Fibroblast of the aortic adventitia (primary cell): ENCODE data around the gene TMEM168. TPM values are rescaled to one million over a fixed set of nuclear protein-coding genes. Genes with fewer than 3 reads are reported as not detected.
"Not testable (repeated sequence)": the region's sequence is repeated elsewhere in the genome, so short reads cannot be mapped to it uniquely, and the experiment has no call there.

Experiments
- DNase-seq: peaks from one replicate; pipeline ENCODE4 v3.0.0-alpha.2; 2010; ENCODE audit warnings: low read depth
- H3K4me3 ChIP-seq: 2 replicates; pipeline ENCODE4 v1.5.1; 2011; ENCODE audit warnings: low read depth, mild to moderate bottlenecking, control low read depth, low read length, moderate library complexity
- CTCF ChIP-seq: IDR thresholded peaks from 2 replicates; pipeline ENCODE4 v1.5.1; 2011; ENCODE audit warnings: mild to moderate bottlenecking, low read length, control low read depth, inconsistent platforms; ENCODE audit not compliant: insufficient read depth
- total RNA-seq: library from RNA; depleted of rRNA; stranded (reverse); fragments of >200 nt; gene quantifications from 2 replicates; pipeline ENCODE4 v1.2.3, GENCODE V29; 2012; ENCODE audit warnings: low replicate concordance

TMEM168 gene, protein sequence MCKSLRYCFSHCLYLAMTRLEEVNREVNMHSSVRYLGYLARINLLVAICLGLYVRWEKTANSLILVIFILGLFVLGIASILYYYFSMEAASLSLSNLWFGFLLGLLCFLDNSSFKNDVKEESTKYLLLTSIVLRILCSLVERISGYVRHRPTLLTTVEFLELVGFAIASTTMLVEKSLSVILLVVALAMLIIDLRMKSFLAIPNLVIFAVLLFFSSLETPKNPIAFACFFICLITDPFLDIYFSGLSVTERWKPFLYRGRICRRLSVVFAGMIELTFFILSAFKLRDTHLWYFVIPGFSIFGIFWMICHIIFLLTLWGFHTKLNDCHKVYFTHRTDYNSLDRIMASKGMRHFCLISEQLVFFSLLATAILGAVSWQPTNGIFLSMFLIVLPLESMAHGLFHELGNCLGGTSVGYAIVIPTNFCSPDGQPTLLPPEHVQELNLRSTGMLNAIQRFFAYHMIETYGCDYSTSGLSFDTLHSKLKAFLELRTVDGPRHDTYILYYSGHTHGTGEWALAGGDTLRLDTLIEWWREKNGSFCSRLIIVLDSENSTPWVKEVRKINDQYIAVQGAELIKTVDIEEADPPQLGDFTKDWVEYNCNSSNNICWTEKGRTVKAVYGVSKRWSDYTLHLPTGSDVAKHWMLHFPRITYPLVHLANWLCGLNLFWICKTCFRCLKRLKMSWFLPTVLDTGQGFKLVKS
- 25.6 and 31.6 TPM in 2 replicates for total RNA-seq

- peak within 1 kb of the TSS; percentile 90 for H3K4me3 ChIP-seq
- peak; percentile 82 for DNase-seq
- no peak for TF ChIP-seq CTCF
Measured at GRCh38 chr7:112789817-112790585, at the start of gene TMEM168. TSS of gene TMEM168 (minus strand) at chr7:112790393. CDS start at chr7:112784825, 5,568 bp downstream.

GRCh38 chr7:112835928-112836327 lies 45.7 kb upstream of the TMEM168 start:
- H3K4me3 ChIP-seq, DNase-seq: not testable (repeated sequence)

GRCh38 chr7:112833082-112833481 lies 42.9 kb upstream of the TMEM168 start:
- H3K4me3 ChIP-seq = no peak overlapping the region
- TF ChIP-seq CTCF = no peak

DNA sequence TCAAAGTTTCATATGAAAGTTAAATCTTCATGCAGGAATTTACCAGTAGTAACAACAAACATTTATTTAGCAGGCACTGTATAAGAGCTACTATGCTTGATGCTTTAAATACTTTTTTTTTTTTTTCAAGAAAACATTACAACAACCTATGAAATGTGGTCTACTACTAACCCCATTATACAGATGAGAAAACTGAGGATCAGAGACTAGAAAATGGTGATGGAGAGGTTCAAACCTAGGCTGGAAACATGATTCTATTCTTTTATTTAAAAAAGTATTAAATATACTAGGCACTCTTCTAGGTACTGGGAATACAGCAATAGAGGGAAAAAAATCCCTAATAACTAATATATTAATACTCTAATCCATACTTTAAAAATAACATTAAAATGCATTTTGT lies 40.6 kb upstream of the TMEM168 start:
- DNase-seq = no peak
- TF ChIP-seq CTCF = no peak
- H3K4me3 ChIP-seq = no peak overlapping the region

More at GRCh38 chr7:112833082-112833481, 42.9 kb upstream of the TMEM168 start:
- no peak for DNase-seq

DNA sequence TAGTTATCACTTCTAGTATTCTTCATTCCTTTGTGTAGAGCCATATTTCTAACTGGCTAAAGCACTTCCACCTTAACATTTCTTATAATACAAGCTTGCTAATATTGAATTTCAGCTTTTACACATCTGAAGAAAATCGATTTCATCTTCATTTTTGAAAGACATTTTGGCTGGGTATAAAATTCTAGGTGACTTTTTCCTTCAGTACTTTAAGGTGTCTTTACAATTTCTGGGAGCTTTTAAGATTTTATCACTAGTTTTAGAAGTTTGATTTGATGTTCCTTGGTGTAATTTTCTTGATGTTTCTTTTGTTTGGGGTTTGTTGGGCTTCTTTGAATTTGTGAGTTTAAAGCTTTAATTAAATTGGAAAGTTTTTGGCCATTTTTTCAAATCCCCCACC lies 38.5 kb upstream of the TMEM168 start:
- no peak for DNase-seq
- TF ChIP-seq CTCF = no peak
- no peak overlapping the region for H3K4me3 ChIP-seq

DNA sequence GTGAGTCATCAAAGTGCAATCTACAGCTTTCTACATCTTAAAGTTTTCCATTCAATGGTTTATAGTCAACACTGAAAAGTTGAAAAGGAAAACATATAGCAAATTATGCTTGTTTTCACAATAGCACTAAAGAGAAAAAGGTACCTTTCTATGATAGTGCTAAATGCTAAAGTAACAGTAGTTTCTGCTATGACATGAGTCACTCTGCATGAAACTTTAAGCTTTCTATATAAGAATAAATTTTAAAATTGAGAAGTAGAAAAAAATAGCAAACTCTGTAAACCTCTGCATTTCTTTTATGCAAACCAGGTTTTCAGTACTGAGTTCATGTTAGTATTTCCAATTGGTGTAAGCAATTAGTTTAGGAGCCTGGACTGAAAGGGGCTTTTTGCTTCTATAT lies 31.2 kb upstream of the TMEM168 start:
- DNase-seq = no peak
- TF ChIP-seq CTCF = no peak
- H3K4me3 ChIP-seq = no peak overlapping the region

- no peak for TF ChIP-seq CTCF
- no peak overlapping the region for H3K4me3 ChIP-seq
- no peak for DNase-seq
Measured at GRCh38 chr7:112819536-112819935, 29.3 kb upstream of the TMEM168 start.
